CD4-positive, alpha-beta memory T cell (primary cell): ENCODE results near the gene MTHFR. TPM values are rescaled to one million over a fixed set of nuclear protein-coding genes. Genes with fewer than 3 reads are reported as not detected.

Experiments used
- CTCF ChIA-PET: fragments of 350-600 bp; sonication (Branson Sonifier 250); formaldehyde crosslinking; loops from one replicate; lab custom pipeline; 2021; ENCODE audit warnings: inconsistent platforms; ENCODE audit not compliant: partially characterized antibody; lab: Charles Lee
- POLR2A ChIA-PET: fragments of 350-600 bp; sonication (Branson Sonifier 250); formaldehyde crosslinking; loops from one replicate; lab custom pipeline; 2021; ENCODE audit not compliant: partially characterized antibody; lab: Charles Lee
- DNase-seq, 5 donors: peaks; one replicate each; pipeline versions ENCODE4 v3.0.0 to v3.0.0-alpha.2; 2020 to 2022; ENCODE audit warnings: mixed read lengths in 1 of 5
- H3K27ac ChIP-seq: one replicate; pipeline ENCODE4 v1.7.0; 2013; ENCODE audit warnings: low read depth, low read length
- H3K27me3 ChIP-seq: 2 replicates; pipeline ENCODE4 v1.7.0; 2013; ENCODE audit warnings: mild to moderate bottlenecking, low read length, moderate library complexity; ENCODE audit not compliant: insufficient read depth
- H3K36me3 ChIP-seq: 2 replicates; pipeline ENCODE4 v1.7.0; 2013; ENCODE audit warnings: mild to moderate bottlenecking, low read length, moderate library complexity; ENCODE audit not compliant: insufficient read depth
- H3K4me1 ChIP-seq: 2 replicates; pipeline ENCODE4 v1.7.0; 2013; ENCODE audit warnings: mild to moderate bottlenecking, low read length, moderate library complexity; ENCODE audit not compliant: insufficient read depth
- H3K4me3 ChIP-seq, 2 donors: one replicate each; pipeline ENCODE4 v1.7.0; 2013; ENCODE audit warnings: low read length in 2 of 2, mild to moderate bottlenecking in 1 of 2
- H3K9me3 ChIP-seq, 2 donors: one replicate each; pipeline ENCODE4 v1.7.0; 2013; ENCODE audit warnings: low read length in 2 of 2, control low read depth in 1 of 2; ENCODE audit not compliant: control insufficient read depth in 1 of 2
- H3K27ac Mint-ChIP-seq, 7 donors: one replicate each; pipeline ENCODE4 v1.8.0; 2020 to 2021; ENCODE audit warnings: mixed read lengths in 7 of 7, mild to moderate bottlenecking in 6 of 7, inconsistent platforms in 3 of 7, moderate library complexity in 3 of 7
- H3K27me3 Mint-ChIP-seq, 2 donors: one replicate each; pipeline ENCODE4 v1.8.0; 2020 to 2021; ENCODE audit warnings: mixed read lengths in 2 of 2
- H3K36me3 Mint-ChIP-seq, 2 donors: one replicate each; pipeline ENCODE4 v1.8.0; 2020 to 2021; ENCODE audit warnings: mixed read lengths in 2 of 2, inconsistent platforms in 1 of 2, mild to moderate bottlenecking in 1 of 2
- H3K4me1 Mint-ChIP-seq, 4 donors: one replicate each; pipeline ENCODE4 v1.8.0; 2020 to 2021; ENCODE audit warnings: mixed read lengths in 4 of 4, mild to moderate bottlenecking in 1 of 4
- H3K4me3 Mint-ChIP-seq, 8 donors: one replicate each; pipeline ENCODE4 v1.8.0; 2020 to 2021; ENCODE audit warnings: mixed read lengths in 8 of 8, mild to moderate bottlenecking in 7 of 8, moderate library complexity in 6 of 8, inconsistent platforms in 3 of 8
- H3K9me3 Mint-ChIP-seq, 8 donors: one replicate each; pipeline ENCODE4 v1.8.0; 2020 to 2021; ENCODE audit warnings: mixed read lengths in 8 of 8, mild to moderate bottlenecking in 5 of 8, inconsistent platforms in 3 of 8, moderate library complexity in 1 of 8
- intact Hi-C: fragments of 100-400 bp; cut with micrococcal nuclease; formaldehyde crosslinking; loops from one replicate; pipeline ENCODE4 v1.15.1; 2023
- polyA plus RNA-seq, 2 donors: library from polyadenylated mRNA; unstranded; fragments of 300-500 nt; fragmentation: Illumina TruSeq; gene quantifications; one replicate each; pipeline ENCODE4 v1.2.3, GENCODE V29; 2021
- total RNA-seq, 2 experiments: library from RNA; stranded (reverse); gene quantifications; one replicate each; pipeline ENCODE4 v1.2.3, GENCODE V29; 2021

MTHFR gene
- total and polyA plus RNA-seq, 4 experiments from 2014 or later: 2.3 to 54.2 (median 29.8) TPM

DNA sequence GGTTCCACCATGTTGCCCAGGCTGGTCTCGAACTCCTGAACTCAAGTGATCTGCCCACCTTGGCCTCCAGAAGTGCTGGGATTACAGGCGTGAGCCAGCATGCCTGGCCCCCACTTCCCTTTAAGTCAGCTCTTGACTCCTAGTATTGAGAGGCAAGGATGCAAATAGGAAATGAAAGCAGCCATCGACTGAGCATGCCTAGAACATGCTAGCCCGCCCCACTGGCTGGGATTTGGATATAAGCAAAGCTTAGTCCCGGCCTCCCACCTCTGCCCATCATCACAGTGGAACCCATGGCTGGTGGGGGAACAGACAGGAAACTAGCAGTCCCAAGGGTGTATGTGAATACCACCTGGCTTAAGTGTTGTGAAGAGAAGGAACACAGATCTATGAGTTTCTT lies 33.3 kb downstream of the MTHFR start:
- intact Hi-C loops: no loop called here
- Histone ChIP-seq H3K4me1 (no peaks in the 10 kb centered on the region), H3K9me3 (no peaks in the 10 kb centered on the region), H3K27ac (no peak overlapping the region), H3K4me3 (no peak overlapping the region), H3K27me3 (no peaks in the 10 kb centered on the region), H3K36me3 (no peaks in the 10 kb centered on the region)
- Mint-ChIP-seq H3K36me3 (no peaks in the 10 kb centered on the region), H3K27me3 (no peaks in the 10 kb centered on the region), H3K4me3 (no peak overlapping the region), H3K9me3 (no peaks in the 10 kb centered on the region), H3K4me1 (no peaks in the 10 kb centered on the region), H3K27ac (no peak overlapping the region)
- no peak for DNase-seq
- POLR2A ChIA-PET: interaction anchor here (0.9 kb wide), 1 partner anchor 99 kb away, joined by 3 read pairs; no protein-coding TSS in a partner anchor
- CTCF ChIA-PET: no interaction called here

DNA sequence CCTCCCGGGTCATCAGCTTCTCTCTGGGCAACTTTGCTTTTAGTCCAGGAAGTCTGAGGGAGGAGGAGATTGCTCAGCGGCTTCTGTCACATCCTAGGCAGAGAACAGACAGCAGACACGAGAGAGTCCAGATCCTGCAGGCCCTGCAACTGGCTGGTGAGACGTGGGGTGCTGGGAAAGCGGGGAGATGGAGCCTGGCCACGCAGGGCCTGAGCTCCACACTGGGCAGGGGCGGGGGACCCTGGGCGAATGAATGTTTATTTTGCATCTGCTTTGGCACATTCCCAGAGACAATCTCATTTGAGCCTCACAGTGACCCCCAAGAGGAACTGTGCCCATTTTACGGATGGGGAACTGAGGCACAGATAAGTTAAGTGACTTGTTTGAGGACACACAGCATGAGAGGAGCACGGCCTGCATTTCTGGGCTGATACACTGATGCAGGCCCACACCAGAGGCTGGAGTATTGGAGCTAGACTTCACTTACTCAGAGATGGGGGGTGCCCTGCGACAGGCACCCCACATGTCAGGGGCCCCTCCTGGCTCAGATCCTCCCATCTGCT lies 34.2 kb downstream of the MTHFR start:
- DNase-seq: no peak
- ChIA-PET POLR2A (interaction anchor here (0.9 kb wide), 1 partner anchor 98 kb away, joined by 3 read pairs; no protein-coding TSS in a partner anchor), CTCF (no interaction called here)
- Histone ChIP-seq H3K36me3 (no peaks in the 10 kb centered on the region), H3K4me3 (no peak overlapping the region), H3K4me1 (no peaks in the 10 kb centered on the region), H3K9me3 (no peaks in the 10 kb centered on the region), H3K27ac (no peak overlapping the region), H3K27me3 (no peaks in the 10 kb centered on the region)
- intact Hi-C loops: no loop called here
- H3K36me3 Mint-ChIP-seq: no peaks in the 10 kb centered on the region
- no peak overlapping the region for H3K27ac Mint-ChIP-seq
- H3K4me3 Mint-ChIP-seq: no peak overlapping the region
- no peaks in the 10 kb centered on the region for H3K4me1 Mint-ChIP-seq
- H3K27me3 Mint-ChIP-seq: no peaks in the 10 kb centered on the region
- H3K9me3 Mint-ChIP-seq: no peaks in the 10 kb centered on the region

DNA sequence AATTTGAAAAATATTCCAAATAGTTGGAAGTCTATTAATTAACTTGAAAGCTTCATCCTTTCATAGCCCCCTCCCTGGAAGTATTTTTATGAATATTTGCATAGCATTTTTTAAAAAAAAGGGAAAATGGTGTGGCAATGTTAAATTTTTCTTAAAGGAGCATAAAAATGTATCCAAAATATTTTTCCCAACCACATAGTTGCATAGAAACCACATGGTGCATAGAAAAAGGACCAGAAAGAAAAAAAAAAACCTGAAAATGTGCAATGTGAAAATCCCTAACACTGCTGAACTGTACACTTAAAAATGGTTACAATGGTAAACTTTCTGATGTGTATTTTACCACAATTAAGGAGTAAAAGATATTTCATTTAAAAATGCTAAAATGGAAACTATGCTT lies 35.8 kb downstream of the MTHFR start:
- H3K27me3 Mint-ChIP-seq: no peaks in the 10 kb centered on the region
- CTCF ChIA-PET: no interaction called here
- Histone ChIP-seq H3K27me3 (no peaks in the 10 kb centered on the region), H3K9me3 (no peaks in the 10 kb centered on the region), H3K27ac (no peak overlapping the region), H3K4me1 (no peaks in the 10 kb centered on the region), H3K4me3 (no peak overlapping the region), H3K36me3 (no peaks in the 10 kb centered on the region)
- H3K4me3 Mint-ChIP-seq: no peak overlapping the region
- no peaks in the 10 kb centered on the region for H3K9me3 Mint-ChIP-seq
- no peaks in the 10 kb centered on the region for H3K36me3 Mint-ChIP-seq
- no peak for DNase-seq
- POLR2A ChIA-PET: no interaction called here
- no peaks in the 10 kb centered on the region for H3K4me1 Mint-ChIP-seq
- no peak overlapping the region for H3K27ac Mint-ChIP-seq
- intact Hi-C loops: no loop called here

DNA sequence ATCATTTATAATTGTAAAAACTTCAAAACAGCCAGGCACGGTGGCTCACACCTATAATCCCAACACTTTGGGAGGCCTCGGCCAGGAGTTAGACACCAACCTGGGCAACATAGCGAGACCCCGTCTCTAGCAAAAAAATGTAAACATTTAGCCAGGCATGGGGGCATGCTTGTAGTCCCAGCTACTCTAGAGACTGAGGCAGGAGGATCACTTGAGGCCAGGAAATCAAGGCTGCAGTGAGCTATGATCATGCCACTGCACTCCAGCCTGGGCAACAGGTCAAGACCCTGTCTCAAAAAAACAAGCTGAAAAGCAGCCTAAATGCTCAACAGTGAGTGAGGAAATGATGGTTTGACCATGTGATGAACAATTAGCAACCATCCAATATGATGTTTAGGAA lies 36.5 kb downstream of the MTHFR start:
- no peaks in the 10 kb centered on the region for H3K9me3 Mint-ChIP-seq
- no peaks in the 10 kb centered on the region for H3K9me3 ChIP-seq
- POLR2A ChIA-PET: no interaction called here

DNA sequence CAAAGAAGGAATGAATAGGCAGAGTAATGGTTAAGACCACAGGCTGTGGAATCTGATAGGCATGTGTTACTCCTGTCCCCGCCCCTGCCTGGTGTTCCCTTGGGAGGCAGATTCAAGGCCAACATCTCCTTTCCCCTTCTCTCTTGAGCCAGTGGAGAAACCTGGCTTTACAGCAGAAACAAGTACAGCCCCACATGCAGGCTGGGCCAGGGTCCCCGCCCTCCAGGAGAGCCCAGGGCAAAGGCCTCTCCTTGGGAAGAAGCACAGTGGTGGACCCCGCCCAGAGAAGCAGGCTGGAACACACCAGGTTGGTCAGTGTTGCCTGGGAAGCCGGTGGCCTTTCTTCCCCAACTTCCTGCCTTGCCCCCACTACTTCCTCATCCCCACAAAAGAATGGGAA lies 36.9 kb downstream of the MTHFR start:
- H3K9me3 Mint-ChIP-seq: no peaks in the 10 kb centered on the region
- H3K4me1 Mint-ChIP-seq: no peaks in the 10 kb centered on the region
- no peaks in the 10 kb centered on the region for H3K4me1 ChIP-seq
- no peak overlapping the region for H3K4me3 ChIP-seq
- no peaks in the 10 kb centered on the region for H3K27me3 Mint-ChIP-seq
- H3K27ac ChIP-seq: no peak overlapping the region
- ChIA-PET POLR2A (no interaction called here), CTCF (no interaction called here)
- H3K4me3 Mint-ChIP-seq: no peak overlapping the region
- DNase-seq: no peak
- H3K36me3 Mint-ChIP-seq: no peaks in the 10 kb centered on the region
- intact Hi-C loops: no loop called here
- H3K27me3 ChIP-seq: no peaks in the 10 kb centered on the region
- H3K27ac Mint-ChIP-seq: no peak overlapping the region
- no peaks in the 10 kb centered on the region for H3K9me3 ChIP-seq
- H3K36me3 ChIP-seq: no peaks in the 10 kb centered on the region

More for the DNA sequence above, 36.5 kb downstream of the MTHFR start:
- Mint-ChIP-seq H3K36me3 (no peaks in the 10 kb centered on the region), H3K27ac (no peak overlapping the region), H3K27me3 (no peaks in the 10 kb centered on the region), H3K4me1 (no peaks in the 10 kb centered on the region), H3K4me3 (no peak overlapping the region)
- no peaks in the 10 kb centered on the region for H3K4me1 ChIP-seq
- H3K27me3 ChIP-seq: no peaks in the 10 kb centered on the region
- no peak overlapping the region for H3K4me3 ChIP-seq
- intact Hi-C loops: no loop called here
- H3K27ac ChIP-seq: no peak overlapping the region
- CTCF ChIA-PET: no interaction called here
- DNase-seq: no peak
- no peaks in the 10 kb centered on the region for H3K36me3 ChIP-seq

DNA sequence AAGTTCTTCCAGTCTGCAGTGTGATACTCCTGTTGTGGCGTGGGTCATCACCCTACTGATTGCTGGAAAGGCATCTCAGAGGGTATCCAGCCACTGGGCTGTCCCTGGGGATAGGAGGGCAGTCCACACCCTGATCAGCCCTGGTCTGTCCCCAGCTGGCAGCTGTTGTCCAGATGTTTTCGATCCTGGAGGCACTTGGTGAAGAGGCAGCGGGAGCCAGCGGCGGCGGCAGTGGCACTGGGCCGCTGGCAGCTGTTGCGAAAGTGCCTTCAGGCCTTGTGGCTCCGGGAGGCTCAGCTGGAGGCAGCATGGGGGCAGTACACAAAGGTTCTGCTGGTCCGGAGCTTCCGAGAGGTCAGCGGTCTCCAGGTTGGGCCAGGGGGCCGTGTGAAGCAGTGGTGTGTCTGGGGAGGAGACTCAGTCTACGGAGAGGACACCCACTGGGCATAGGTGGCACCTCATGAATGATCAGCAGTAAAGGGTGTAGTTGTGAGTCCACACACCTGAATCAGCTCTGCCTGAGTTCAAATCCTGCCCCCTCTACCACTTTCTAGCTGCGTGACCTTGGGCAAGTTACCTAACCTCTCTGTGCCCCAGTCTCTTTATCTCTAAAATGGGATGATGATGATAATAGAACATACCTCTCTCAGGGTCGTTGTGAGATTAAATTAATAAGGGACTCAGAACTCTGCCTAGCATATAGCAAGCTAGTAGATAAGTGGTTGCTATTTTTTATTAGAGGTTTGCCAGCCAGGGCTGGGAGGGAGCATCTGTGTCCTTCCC lies 37.7 kb downstream of the MTHFR start:
- H3K9me3 Mint-ChIP-seq: no peaks in the 10 kb centered on the region
- Histone ChIP-seq H3K4me1 (no peaks in the 10 kb centered on the region), H3K36me3 (no peaks in the 10 kb centered on the region), H3K27ac (no peak overlapping the region), H3K4me3 (no peak overlapping the region), H3K9me3 (no peaks in the 10 kb centered on the region), H3K27me3 (no peaks in the 10 kb centered on the region)
- H3K4me3 Mint-ChIP-seq: no peak overlapping the region
- CTCF ChIA-PET: no interaction called here
- H3K27ac Mint-ChIP-seq: no peak overlapping the region
- POLR2A ChIA-PET: no interaction called here
- no peaks in the 10 kb centered on the region for H3K36me3 Mint-ChIP-seq
- no peaks in the 10 kb centered on the region for H3K4me1 Mint-ChIP-seq
- intact Hi-C loops: no loop called here
- H3K27me3 Mint-ChIP-seq: peaks cover 0 to 4% of the 10 kb centered on the region in 2 donors
- DNase-seq: no peak

DNA sequence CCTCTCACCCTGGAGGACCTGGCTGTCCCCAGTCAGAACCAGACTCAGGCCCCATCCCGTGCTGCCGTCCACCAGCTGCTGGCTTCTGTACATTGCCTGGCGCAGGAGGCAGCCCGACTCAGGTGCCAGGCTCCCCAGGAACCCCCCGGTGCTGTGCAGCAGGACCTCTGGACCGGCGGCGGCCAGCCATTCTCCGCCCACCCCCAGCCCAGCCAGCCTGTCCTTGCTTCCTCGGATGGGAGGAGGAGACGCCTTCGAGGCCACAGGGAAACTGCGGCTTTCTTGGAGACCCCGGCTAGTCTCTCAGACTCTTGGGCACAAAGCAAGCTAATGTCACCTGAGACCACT lies 39.4 kb downstream of the MTHFR start:
- no peaks in the 10 kb centered on the region for H3K36me3 Mint-ChIP-seq

More for the DNA sequence above, 39.4 kb downstream of the MTHFR start:
- ChIA-PET CTCF (no interaction called here), POLR2A (no interaction called here)
- Histone ChIP-seq H3K4me3 (no peak overlapping the region), H3K27me3 (peaks cover 5% of the 10 kb centered on the region), H3K9me3 (no peaks in the 10 kb centered on the region), H3K4me1 (peaks cover 10% of the 10 kb centered on the region), H3K36me3 (no peaks in the 10 kb centered on the region), H3K27ac (no peak overlapping the region)
- DNase-seq: no peak
- peaks cover 0 to 8% (median 2%) of the 10 kb centered on the region in 4 donors for H3K4me1 Mint-ChIP-seq
- H3K27ac Mint-ChIP-seq: no peak overlapping the region
- intact Hi-C loops: no loop called here
- H3K9me3 Mint-ChIP-seq: no peaks in the 10 kb centered on the region
- peaks cover 4 to 8% of the 10 kb centered on the region in 2 donors for H3K27me3 Mint-ChIP-seq
- H3K4me3 Mint-ChIP-seq: no peak overlapping the region
